Endothelial cell of umbilical vein (primary cell): ENCODE data around the gene DNASE1. TPM values are rescaled to one million over a fixed set of nuclear protein-coding genes. Genes with fewer than 3 reads are reported as not detected.

Experiments
- BruUV-seq: library from RNA; stranded (reverse); fragments of 400-500 nt; replicated peaks from 2 replicates; lab custom pipeline; 2021; lab: Mats Ljungman, UMichigan
- CTCF ChIA-PET: fragments of 300-600, 350-600 bp; sonication (Branson Sonifier 250); formaldehyde crosslinking; loops from one replicate; lab custom pipeline; 2021; ENCODE audit warnings: antibody characterized with exemption, inconsistent platforms; lab: Charles Lee
- POLR2A ChIA-PET: fragments of 300-600, 350-600 bp; sonication (Branson Sonifier 250); formaldehyde crosslinking; loops from one replicate; lab custom pipeline; 2021; ENCODE audit warnings: antibody characterized with exemption, inconsistent platforms; lab: Charles Lee
- DNase-seq: peaks from one replicate; pipeline ENCODE4 v3.0.0-alpha.2; 2011; ENCODE audit warnings: low read depth, low spot score
- FAIRE-seq: peaks from 2 replicates; lab custom pipeline; 2011; peaks lifted over from hg19 to GRCh38; lab: Jason Lieb, UNC
- H2AFZ ChIP-seq: 2 replicates; pipeline ENCODE4 v1.6.0; 2012; ENCODE audit warnings: low read depth, low read length, control low read depth, inconsistent platforms
- H3K27ac ChIP-seq: 2 replicates; pipeline ENCODE4 v1.5.1; 2011; ENCODE audit warnings: low read depth, mild to moderate bottlenecking, control low read depth, low read length, moderate library complexity; ENCODE audit not compliant: insufficient read depth
- H3K27me3 ChIP-seq, 2 experiments: 2 replicates each; pipeline versions ENCODE4 v1.6.0 to v1.6.1; 2011; ENCODE audit warnings: low read length in 2 of 2, mixed read lengths in 1 of 2; ENCODE audit not compliant: control insufficient read depth in 2 of 2, insufficient read depth in 2 of 2
- H3K36me3 ChIP-seq, 2 experiments: 2 replicates in 1 of 2; 3 replicates in 1 of 2; pipeline ENCODE4 v1.5.1; 2011; ENCODE audit warnings: low read length in 2 of 2, mild to moderate bottlenecking in 1 of 2, moderate library complexity in 1 of 2; ENCODE audit not compliant: control insufficient read depth in 2 of 2, insufficient read depth in 2 of 2; ENCODE audit errors: extremely low read depth in 1 of 2
- H3K4me1 ChIP-seq: 3 replicates; pipeline ENCODE4 v1.5.1; 2011; ENCODE audit warnings: mild to moderate bottlenecking, low read length; ENCODE audit not compliant: control insufficient read depth, insufficient read depth; ENCODE audit errors: extremely low read depth
- H3K4me2 ChIP-seq: 2 replicates; pipeline ENCODE4 v1.6.1; 2011; ENCODE audit warnings: low read length, control low read depth, mixed read lengths; ENCODE audit not compliant: insufficient read depth
- H3K4me3 ChIP-seq, 3 experiments: fragments of 200-600 bp in 1 of 3; sonication (generic), shearing (Covaris generic) in 1 of 3; replicated peaks in 1 of 3; 2 replicates each; pipeline ENCODE4 v1.5.1; 2011 to 2016; ENCODE audit warnings: control low read depth in 3 of 3, low read length in 3 of 3, mild to moderate bottlenecking in 2 of 3, inconsistent platforms in 1 of 3, low read depth in 1 of 3, moderate library complexity in 1 of 3; ENCODE audit not compliant: insufficient read depth in 1 of 3
- H3K79me2 ChIP-seq: 2 replicates; pipeline ENCODE4 v1.6.0; 2012; ENCODE audit warnings: low read length, inconsistent platforms; ENCODE audit not compliant: control insufficient read depth, insufficient read depth
- H3K9ac ChIP-seq: replicated peaks from 2 replicates; pipeline ENCODE3; 2011; ENCODE audit warnings: low read length, control low read depth; ENCODE audit not compliant: insufficient read depth; ENCODE audit errors: extremely low read depth
- H3K9me1 ChIP-seq: replicated peaks from 3 replicates; pipeline ENCODE4 v1.6.0; 2011; ENCODE audit warnings: mild to moderate bottlenecking, low read length; ENCODE audit not compliant: control insufficient read depth, insufficient read depth; ENCODE audit errors: extremely low read depth
- H3K9me3 ChIP-seq: replicated peaks from 2 replicates; pipeline ENCODE4 v1.5.1; 2012; ENCODE audit warnings: low read length, inconsistent platforms; ENCODE audit not compliant: control insufficient read depth, insufficient read depth
- H4K20me1 ChIP-seq: replicated peaks from 2 replicates; pipeline ENCODE3; 2011; ENCODE audit warnings: mild to moderate bottlenecking, low read length; ENCODE audit not compliant: control insufficient read depth, insufficient read depth; ENCODE audit errors: extremely low read depth
- CTCF ChIP-seq, 2 donors: IDR thresholded peaks; 1 replicate in 1 of 2; 2 replicates in 1 of 2; pipeline ENCODE4 v1.5.1; 2011; ENCODE audit warnings: low read length in 2 of 2, mild to moderate bottlenecking in 2 of 2, moderate library complexity in 2 of 2, control low read depth in 1 of 2, inconsistent platforms in 1 of 2, low read depth in 1 of 2; ENCODE audit not compliant: insufficient read depth in 1 of 2; ENCODE audit errors: extremely low read depth in 1 of 2
- EZH2 ChIP-seq: IDR thresholded peaks from 2 replicates; pipeline ENCODE4 v1.6.1; 2012; ENCODE audit warnings: borderline replicate concordance, low read depth, mild to moderate bottlenecking, moderate library complexity, low read length, inconsistent platforms; ENCODE audit not compliant: severe bottlenecking
- FOS ChIP-seq: IDR thresholded peaks from 2 replicates; pipeline ENCODE4 v1.6.1; 2011; ENCODE audit warnings: mild to moderate bottlenecking, low read length, moderate library complexity, borderline replicate concordance; ENCODE audit not compliant: insufficient read depth
- GATA2 ChIP-seq: IDR thresholded peaks from 2 replicates; pipeline ENCODE4 v1.7.0; 2011; ENCODE audit warnings: low read depth, mild to moderate bottlenecking, moderate library complexity, mixed read lengths, low read length; ENCODE audit not compliant: insufficient read length, insufficient read depth
- JUN ChIP-seq: IDR thresholded peaks from 2 replicates; pipeline ENCODE4 v1.6.1; 2011; ENCODE audit warnings: borderline replicate concordance, low read depth; ENCODE audit not compliant: insufficient read length, insufficient read depth
- MYC ChIP-seq: IDR thresholded peaks from one replicate; pipeline ENCODE4 v1.6.1; 2011; ENCODE audit warnings: mild to moderate bottlenecking, low read depth, low read length
- POLR2A ChIP-seq: IDR thresholded peaks from 2 replicates; pipeline ENCODE4 v1.6.1; 2012; ENCODE audit warnings: low read depth, mild to moderate bottlenecking, control low read depth, low read length
- POLR2AphosphoS5 ChIP-seq: IDR thresholded peaks from 2 replicates; pipeline ENCODE4 v1.6.1; 2012; ENCODE audit warnings: low read depth, mild to moderate bottlenecking, control low read depth, low read length, moderate library complexity; ENCODE audit not compliant: insufficient read depth
- dilution Hi-C: fragments of 300-500 bp; cut with MboI; formaldehyde crosslinking; loops from one replicate; pipeline ENCODE4 v1.15.0; 2019; ENCODE audit warnings: low sequenced_read_pairs; ENCODE audit not compliant: extremely low pct_ligation_motif_present
- intact Hi-C: fragments of 100-400 bp; cut with micrococcal nuclease; formaldehyde crosslinking; loops from one replicate; pipeline ENCODE4 v1.10.0; 2022
- polyA plus RNA-seq, 4 experiments: library from polyadenylated mRNA; depleted of rRNA in 3 of 4; stranded (reverse) in 3 of 4; unstranded in 1 of 4; fragments of >200 nt; gene quantifications; 2 replicates each; pipeline versions ENCODE4 v1.2.1 to v1.2.3, GENCODE V29; 2011 to 2012; ENCODE audit warnings: missing spikeins in 1 of 4
- total RNA-seq: library from RNA; stranded (reverse); gene quantifications from 2 replicates; pipeline ENCODE4 v1.2.3, GENCODE V29; 2021
- TF ChIP-seq, protein P1 (sequence below): IDR thresholded peaks from 2 replicates; pipeline ENCODE4 v1.6.1; 2011; ENCODE audit not compliant: insufficient read depth, insufficient read length

The DNASE1 gene
- total and polyA plus RNA-seq, 2 donors (not counting 3 experiments of a cell fraction or from before 2014, with no cell fraction given), result 11.1 to 13.5 TPM

DNA sequence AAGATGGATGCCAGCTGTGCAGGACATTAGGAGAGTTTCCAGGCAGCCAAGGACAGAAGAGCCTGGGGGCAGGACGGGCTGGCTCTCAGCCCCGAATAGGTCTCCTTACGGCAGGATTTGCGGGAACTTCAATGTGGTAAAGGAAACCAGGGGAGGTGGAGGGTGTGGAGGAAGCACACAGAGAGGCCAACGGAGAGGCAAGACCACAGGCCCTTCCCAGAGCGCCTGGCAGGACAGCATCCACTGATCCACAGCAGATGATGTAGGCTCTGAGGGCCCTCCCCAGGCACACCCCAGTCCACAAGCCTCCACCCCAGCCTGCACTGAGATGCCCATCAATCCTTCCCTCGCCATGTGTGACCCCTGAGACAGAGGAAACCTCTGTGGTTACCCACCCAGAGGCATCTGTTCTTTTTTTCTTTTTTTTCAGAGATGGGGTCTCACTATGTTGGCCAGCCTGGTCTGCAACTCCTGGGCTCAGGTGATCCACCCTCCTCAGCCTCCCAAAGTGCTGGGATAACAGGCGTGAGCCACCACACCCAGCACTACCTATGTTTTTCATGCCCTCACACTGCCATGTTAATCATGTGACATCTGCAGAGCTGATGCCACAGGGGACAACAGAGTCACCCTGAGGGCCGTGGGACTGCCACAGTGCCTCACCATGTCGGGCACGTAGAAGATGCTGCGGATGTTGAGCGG is 19.3 kb downstream of the DNASE1 start:
- H3K79me2 ChIP-seq, result no peaks in the 10 kb centered on the region
- DNase-seq (no peak), FAIRE-seq (no peak)
- no peaks in the 10 kb centered on the region for H3K9me3 ChIP-seq
- no peak overlapping the region for H3K4me2 ChIP-seq
- H3K27ac ChIP-seq, result no peak overlapping the region
- ChIA-PET CTCF (no interaction called here), POLR2A (no interaction called here)
- intact Hi-C loops (no loop called here), dilution Hi-C loops (no loop called here)
- H2AFZ ChIP-seq, result no peak overlapping the region
- peaks cover 4 to 18% of the 10 kb centered on the region in 2 experiments for H3K36me3 ChIP-seq
- no peaks in the 10 kb centered on the region for H3K9me1 ChIP-seq
- H3K4me3 ChIP-seq, result no peak overlapping the region
- no peaks in the 10 kb centered on the region for H4K20me1 ChIP-seq
- H3K4me1 ChIP-seq, result peaks cover 12% of the 10 kb centered on the region
- H3K9ac ChIP-seq, result no peak overlapping the region
- TF ChIP-seq EZH2, result no peak
- no peak for TF ChIP-seq MYC
- no peak for TF ChIP-seq POLR2A
- no peak for TF ChIP-seq GATA2
- TF ChIP-seq, protein P1, sequence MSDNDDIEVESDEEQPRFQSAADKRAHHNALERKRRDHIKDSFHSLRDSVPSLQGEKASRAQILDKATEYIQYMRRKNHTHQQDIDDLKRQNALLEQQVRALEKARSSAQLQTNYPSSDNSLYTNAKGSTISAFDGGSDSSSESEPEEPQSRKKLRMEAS, result no peak
- TF ChIP-seq JUN, result no peak
- TF ChIP-seq POLR2AphosphoS5, result no peak
- no peak for TF ChIP-seq FOS
- TF ChIP-seq CTCF (IDR thresholded peaks at IDR 0.05; ENCODE audit: extremely low read depth in 1 of 2, insufficient read depth in 1 of 2, low read depth in 1 of 2, low read length in 2 of 2), result no peak
- no TSS peak for BruUV-seq
- no peaks in the 10 kb centered on the region for H3K27me3 ChIP-seq
